Measurements from ENCODE around the gene SHMT1. TPM values are rescaled to one million over a fixed set of nuclear protein-coding genes. Genes with fewer than 3 reads are reported as not detected.

The SHMT1 gene
- total and polyA plus RNA-seq, 2 of the 4 experiments (the other 2 are of a cell fraction) = 7.5 to 8.1 TPM

DNA sequence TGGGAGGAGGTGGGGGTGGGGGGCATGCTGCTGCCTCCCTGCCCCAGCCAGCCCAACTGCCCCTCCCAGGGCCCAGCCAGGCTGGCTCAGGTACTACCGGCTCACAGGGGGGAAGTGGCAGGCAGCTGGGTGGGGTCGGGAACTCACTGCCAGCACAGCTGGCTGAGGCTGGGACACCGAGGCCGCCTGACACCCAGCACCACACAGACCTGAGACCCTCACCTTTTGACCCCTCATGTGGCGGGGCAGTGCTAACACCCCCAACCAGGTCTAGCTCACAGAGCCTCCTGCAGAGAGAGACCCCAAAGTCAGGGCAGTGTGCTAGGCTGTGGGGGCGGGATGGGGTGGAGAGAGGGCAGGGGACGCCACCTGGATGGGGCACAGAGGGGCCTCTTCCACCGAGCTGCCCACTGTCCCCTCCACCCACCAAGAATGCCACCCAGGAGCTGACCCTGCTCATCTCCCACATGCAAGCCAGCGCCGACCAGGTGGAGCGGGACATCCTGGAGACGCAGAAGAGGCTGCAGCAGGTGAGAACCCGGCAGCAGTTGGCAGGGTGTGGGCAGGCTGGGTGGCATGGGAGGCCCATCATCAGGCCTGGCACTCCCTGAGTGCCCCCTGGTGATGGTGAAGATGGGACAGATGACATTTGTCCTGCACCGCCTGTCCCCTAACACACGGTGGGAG lies 17.3 kb upstream of the SHMT1 start:
- no peak overlapping the region for H3K23ac ChIP-seq (ENCODE audit: low read depth, low read length)
- H4K20me1 ChIP-seq (ENCODE audit: insufficient read depth, low read length) = no peaks in the 10 kb centered on the region
- no peak overlapping the region for H4K91ac ChIP-seq (ENCODE audit: insufficient read depth, low read depth, low read length)
- no peak for DNase-seq
- no peak overlapping the region for H4K8ac ChIP-seq (ENCODE audit: low read depth in 2 of 2, low read length in 2 of 2)
- no peak overlapping the region for H3K4me3 ChIP-seq (ENCODE audit: insufficient read depth, low read depth, low read length)
- TF ChIP-seq RAD21 (IDR thresholded peaks at IDR 0.05; ENCODE audit: low read length) (no peak), POLR2A (IDR thresholded peaks at IDR 0.05; ENCODE audit: low read depth, low read length) (no peak), MAFK (IDR thresholded peaks at IDR 0.05; ENCODE audit: low read depth, low read length) (no peak), NFE2L2 (IDR thresholded peaks at IDR 0.05; ENCODE audit: low read depth, low read length) (no peak), CHD1 (IDR thresholded peaks at IDR 0.05; ENCODE audit: low read depth, low read length) (no peak), CEBPB (IDR thresholded peaks at IDR 0.05; ENCODE audit: low read depth, low read length) (no peak)
- TF ChIP-seq, protein P1, sequence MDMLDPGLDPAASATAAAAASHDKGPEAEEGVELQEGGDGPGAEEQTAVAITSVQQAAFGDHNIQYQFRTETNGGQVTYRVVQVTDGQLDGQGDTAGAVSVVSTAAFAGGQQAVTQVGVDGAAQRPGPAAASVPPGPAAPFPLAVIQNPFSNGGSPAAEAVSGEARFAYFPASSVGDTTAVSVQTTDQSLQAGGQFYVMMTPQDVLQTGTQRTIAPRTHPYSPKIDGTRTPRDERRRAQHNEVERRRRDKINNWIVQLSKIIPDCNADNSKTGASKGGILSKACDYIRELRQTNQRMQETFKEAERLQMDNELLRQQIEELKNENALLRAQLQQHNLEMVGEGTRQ (IDR thresholded peaks at IDR 0.05; ENCODE audit: low read depth, low read length) = no peak
- no peaks in the 10 kb centered on the region for H3K79me1 ChIP-seq (ENCODE audit: low read depth in 1 of 2, low read length in 2 of 2)
- ChIA-PET POLR2A (ENCODE audit: unreplicated experiment) (no interaction called here), CTCF (no interaction called here)
- H2BK120ac ChIP-seq (ENCODE audit: low read depth, low read length) = no peak overlapping the region
- no peak overlapping the region for H2BK5ac ChIP-seq (ENCODE audit: low read depth, low read length, poor library complexity, severe bottlenecking)
- intact Hi-C loops (cut with micrococcal nuclease) (no loop called here), in situ Hi-C loops (cut with MboI; ENCODE audit: low sequenced_read_pairs) (no loop called here), dilution Hi-C loops (cut with HindIII; ENCODE audit: low sequenced_read_pairs, unreplicated experiment) (no loop called here)
- no TSS peak for BruUV-seq (replicated peaks)
- H3K9ac ChIP-seq (ENCODE audit: low read depth, low read length) = no peak overlapping the region
- H3K4me1 ChIP-seq (ENCODE audit: control insufficient read depth, insufficient read depth, low read length) = no peaks in the 10 kb centered on the region
- no peak overlapping the region for H2BK20ac ChIP-seq (ENCODE audit: low read depth, low read length)
- no peaks in the 10 kb centered on the region for H3K9me3 ChIP-seq (ENCODE audit: control insufficient read depth, insufficient read depth, low read length)
- no peak overlapping the region for H4K5ac ChIP-seq (ENCODE audit: low read depth, low read length)
- WGBS, 2 experiments (ENCODE audit: extremely low coverage in 2 of 2, insufficient read length in 1 of 2) = no CpG with 5 or more reads among the region's 15 CpGs
- no peak overlapping the region for H3K14ac ChIP-seq (replicated peaks; ENCODE audit: low read depth, low read length)
- H3K4me2 ChIP-seq (ENCODE audit: low read depth, low read length) = no peak overlapping the region
- no peak overlapping the region for H2AK5ac ChIP-seq (ENCODE audit: low read depth, low read length)
- ATAC-seq (ENCODE audit: low read depth) = no peak
- no peak overlapping the region for H3K56ac ChIP-seq (ENCODE audit: extremely low read depth, insufficient read depth, low read length)
- peaks cover 28% of the 10 kb centered on the region for H3K27me3 ChIP-seq (ENCODE audit: control insufficient read depth, insufficient read depth, low read length)
- H3K4ac ChIP-seq (ENCODE audit: low read depth, low read length) = no peak overlapping the region
- no peak overlapping the region for H2AFZ ChIP-seq (replicated peaks; ENCODE audit: low read length, poor library complexity)
- H3K18ac ChIP-seq (ENCODE audit: low read depth, low read length) = no peak overlapping the region
- H3K36me3 ChIP-seq (ENCODE audit: control insufficient read depth, insufficient read depth, low read length) = no peaks in the 10 kb centered on the region
- no peak overlapping the region for H2BK15ac ChIP-seq (ENCODE audit: low read depth, low read length)
- H3K9me1 ChIP-seq (ENCODE audit: insufficient read depth, low read length) = no peaks in the 10 kb centered on the region
- no peak overlapping the region for H3K27ac ChIP-seq (ENCODE audit: insufficient read depth, low read length)
- H2AK9ac ChIP-seq (replicated peaks; ENCODE audit: low read depth, low read length, poor library complexity) = no peak overlapping the region

Data from IMR-90 (cell line).